Measurements from ENCODE around the gene PGAP2.

GRCh38 chr11:3816673-3817072, 8.3 kb downstream of the PGAP2 start:
- TF ChIP-seq CTCF (IDR thresholded peaks at IDR 0.05) (no peak), USF2 (IDR thresholded peaks at IDR 0.05) (no peak)

Measured in A549 (cell line).